Endodermal cell (in vitro differentiated cells): Measurements from ENCODE around the gene LRRC36. TPM values are rescaled to one million over a fixed set of nuclear protein-coding genes. Genes with fewer than 3 reads are reported as not detected.

Source experiments
- DNase-seq: peaks from one replicate; pipeline ENCODE4 v3.0.0-alpha.2; 2017
- H3K27ac ChIP-seq: 2 replicates; pipeline ENCODE4 v1.5.1; 2013; ENCODE audit warnings: mild to moderate bottlenecking, low read depth, low read length, moderate library complexity
- H3K27me3 ChIP-seq: 2 replicates; pipeline ENCODE4 v1.6.1; 2013; ENCODE audit warnings: mild to moderate bottlenecking, low read length, moderate library complexity; ENCODE audit not compliant: insufficient read depth, control insufficient read depth, poor library complexity, severe bottlenecking
- H3K36me3 ChIP-seq: 2 replicates; pipeline ENCODE4 v1.7.0; 2013; ENCODE audit warnings: mild to moderate bottlenecking, low read length, moderate library complexity; ENCODE audit not compliant: control insufficient read depth, insufficient read depth
- H3K4me1 ChIP-seq: one replicate; pipeline ENCODE4 v1.7.0; 2013; ENCODE audit warnings: low read length; ENCODE audit not compliant: control insufficient read depth, insufficient read depth
- H3K4me3 ChIP-seq: 2 replicates; pipeline ENCODE4 v1.5.1; 2013; ENCODE audit warnings: mild to moderate bottlenecking, low read length, moderate library complexity
- H3K9ac ChIP-seq: 2 replicates; pipeline ENCODE4 v1.6.1; 2013; ENCODE audit warnings: mild to moderate bottlenecking, low read length, moderate library complexity; ENCODE audit not compliant: poor library complexity, severe bottlenecking; ENCODE audit errors: extremely low read depth
- H3K9me3 ChIP-seq: 2 replicates; pipeline ENCODE4 v1.6.1; 2013; ENCODE audit warnings: mild to moderate bottlenecking, low read length, moderate library complexity; ENCODE audit not compliant: control insufficient read depth
- H3K27ac Mint-ChIP-seq: 2 replicates; pipeline ENCODE4 v1.8.0; 2020; ENCODE audit warnings: mixed read lengths
- H3K27me3 Mint-ChIP-seq: 2 replicates; pipeline ENCODE4 v1.8.0; 2021; ENCODE audit warnings: mild to moderate bottlenecking, mixed read lengths; ENCODE audit not compliant: insufficient read depth
- H3K36me3 Mint-ChIP-seq: 2 replicates; pipeline ENCODE4 v1.8.0; 2020; ENCODE audit warnings: low read depth, mixed read lengths
- H3K4me1 Mint-ChIP-seq: 2 replicates; pipeline ENCODE4 v1.8.0; 2020; ENCODE audit warnings: mixed read lengths
- H3K4me3 Mint-ChIP-seq: 2 replicates; pipeline ENCODE4 v1.8.0; 2020; ENCODE audit warnings: mild to moderate bottlenecking, moderate library complexity, mixed read lengths
- H3K9me3 Mint-ChIP-seq: 2 replicates; pipeline ENCODE4 v1.8.0; 2020; ENCODE audit warnings: mild to moderate bottlenecking, mixed read lengths
- WGBS, 2 experiments: methylation state at CpG; one replicate each; pipeline versions ENCODE4 v1.1.5 to v1.1.7; 2013; ENCODE audit warnings: missing lambda C conversion rate in 2 of 2, mixed read lengths in 1 of 2; ENCODE audit not compliant: insufficient coverage in 1 of 2, insufficient read length in 1 of 2; 5-methylcytosine and 5-hydroxymethylcytosine counted together
- total RNA-seq, 2 donors: library from RNA; stranded (reverse); fragmentation: NEBNext Ultra II Directional in 1 of 2; extraction: Animal tissue kit (Norgen Biotek cat#: 25700) in 1 of 2; gene quantifications; 2 replicates in 1 of 2; 3 replicates in 1 of 2; pipeline ENCODE4 v1.2.1, GENCODE V29; 2021
- TF ChIP-seq, protein P1 (sequence below): fragments of 200-600 bp; sonication (generic); conservative IDR thresholded peaks from 2 replicates; pipeline ENCODE4 v1.5.0; 2021; ENCODE audit warnings: antibody characterized with exemption, mild to moderate bottlenecking

LRRC36 gene
- total RNA-seq, 2 donors from 2014 or later = 0.73 TPM; not detected in 1

DNA sequence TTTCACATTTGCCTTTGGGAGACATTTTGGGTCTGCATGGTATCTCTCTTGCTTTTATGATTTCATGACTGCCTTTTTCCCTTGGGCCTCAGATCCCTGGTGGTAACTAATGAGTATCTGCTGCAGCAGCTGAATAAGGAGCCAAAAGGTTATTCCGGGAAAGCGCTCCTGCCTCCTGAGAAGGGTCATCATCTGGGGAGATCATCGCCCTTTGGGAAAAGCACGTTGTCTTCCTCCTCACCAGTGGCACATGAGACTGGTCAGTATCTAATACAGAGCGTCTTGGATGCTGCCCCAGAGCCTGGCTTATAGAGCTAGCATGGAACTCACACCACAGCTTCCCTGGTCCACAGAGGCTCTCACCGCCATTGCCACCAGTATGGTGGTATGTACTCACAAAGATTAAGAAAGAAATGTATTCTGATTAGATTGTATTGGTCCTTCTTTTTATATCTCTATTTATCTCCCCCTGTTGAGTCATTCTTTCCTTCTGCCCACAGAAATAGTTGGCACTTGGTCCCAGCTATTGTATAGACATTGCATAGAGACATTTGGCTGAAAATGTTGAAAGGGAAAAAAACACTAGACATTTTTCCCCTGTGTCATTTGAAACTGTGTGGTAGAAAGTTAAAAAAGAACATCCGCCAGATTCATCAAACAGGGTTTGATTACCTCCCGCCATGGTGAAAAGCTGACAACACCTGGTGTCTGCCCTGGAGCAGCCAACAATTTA is 58.3 kb downstream of the LRRC36 start:
- 89 to 96% methylated on average over 6 to 7 of the region's 8 CpGs for WGBS, 2 experiments
- no peak overlapping the region for H3K4me3 ChIP-seq
- H3K36me3 Mint-ChIP-seq = no peaks in the 10 kb centered on the region
- no peak for DNase-seq
- H3K9ac ChIP-seq = no peak overlapping the region
- H3K27me3 Mint-ChIP-seq = peaks cover 25% of the 10 kb centered on the region
- H3K36me3 ChIP-seq = no peaks in the 10 kb centered on the region
- no peaks in the 10 kb centered on the region for H3K4me1 ChIP-seq
- H3K27ac ChIP-seq = no peak overlapping the region
- H3K27me3 ChIP-seq = no peaks in the 10 kb centered on the region
- H3K9me3 Mint-ChIP-seq = no peaks in the 10 kb centered on the region
- no peaks in the 10 kb centered on the region for H3K9me3 ChIP-seq
- no peaks in the 10 kb centered on the region for H3K4me1 Mint-ChIP-seq
- H3K4me3 Mint-ChIP-seq = no peak overlapping the region
- no peak overlapping the region for H3K27ac Mint-ChIP-seq
- TF ChIP-seq, protein P1, sequence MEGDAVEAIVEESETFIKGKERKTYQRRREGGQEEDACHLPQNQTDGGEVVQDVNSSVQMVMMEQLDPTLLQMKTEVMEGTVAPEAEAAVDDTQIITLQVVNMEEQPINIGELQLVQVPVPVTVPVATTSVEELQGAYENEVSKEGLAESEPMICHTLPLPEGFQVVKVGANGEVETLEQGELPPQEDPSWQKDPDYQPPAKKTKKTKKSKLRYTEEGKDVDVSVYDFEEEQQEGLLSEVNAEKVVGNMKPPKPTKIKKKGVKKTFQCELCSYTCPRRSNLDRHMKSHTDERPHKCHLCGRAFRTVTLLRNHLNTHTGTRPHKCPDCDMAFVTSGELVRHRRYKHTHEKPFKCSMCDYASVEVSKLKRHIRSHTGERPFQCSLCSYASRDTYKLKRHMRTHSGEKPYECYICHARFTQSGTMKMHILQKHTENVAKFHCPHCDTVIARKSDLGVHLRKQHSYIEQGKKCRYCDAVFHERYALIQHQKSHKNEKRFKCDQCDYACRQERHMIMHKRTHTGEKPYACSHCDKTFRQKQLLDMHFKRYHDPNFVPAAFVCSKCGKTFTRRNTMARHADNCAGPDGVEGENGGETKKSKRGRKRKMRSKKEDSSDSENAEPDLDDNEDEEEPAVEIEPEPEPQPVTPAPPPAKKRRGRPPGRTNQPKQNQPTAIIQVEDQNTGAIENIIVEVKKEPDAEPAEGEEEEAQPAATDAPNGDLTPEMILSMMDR = no peak

DNA sequence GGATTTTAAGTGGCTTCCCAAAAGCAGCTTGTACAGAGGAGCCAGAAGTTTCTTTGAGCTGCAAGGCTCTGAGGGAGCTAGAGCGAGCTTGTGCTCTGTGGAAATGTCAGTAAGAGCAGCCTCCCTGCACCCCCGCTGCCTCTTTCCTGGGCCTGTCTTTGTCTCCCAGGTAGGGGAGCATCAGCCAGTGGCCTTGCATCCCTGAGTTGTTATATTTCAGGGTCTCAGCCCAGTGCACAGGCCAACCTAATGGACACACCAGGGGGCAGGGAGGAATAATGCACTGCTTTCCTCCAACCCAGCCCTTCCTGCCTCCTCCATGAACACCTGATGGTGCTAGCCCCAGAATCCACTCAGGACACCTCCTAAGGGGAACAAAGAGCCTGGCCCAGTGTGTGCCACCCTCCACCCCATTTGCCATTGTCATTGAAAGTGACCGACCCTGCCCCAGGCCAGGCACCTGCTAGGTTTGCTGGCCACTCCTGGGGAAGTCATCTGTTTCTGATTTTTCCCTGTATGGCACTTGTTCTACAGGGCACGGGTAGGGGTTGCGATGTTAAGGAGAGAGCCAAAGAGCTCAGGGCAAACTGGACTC is 60.3 kb downstream of the LRRC36 start:
- Mint-ChIP-seq H3K9me3 (no peaks in the 10 kb centered on the region), H3K27ac (no peak overlapping the region), H3K36me3 (no peaks in the 10 kb centered on the region), H3K4me3 (no peak overlapping the region), H3K4me1 (no peaks in the 10 kb centered on the region), H3K27me3 (peaks cover 41% of the 10 kb centered on the region)
- Histone ChIP-seq H3K27ac (no peak overlapping the region), H3K9ac (no peak overlapping the region), H3K9me3 (no peaks in the 10 kb centered on the region), H3K27me3 (peaks cover 3% of the 10 kb centered on the region), H3K4me1 (no peaks in the 10 kb centered on the region), H3K4me3 (no peak overlapping the region), H3K36me3 (no peaks in the 10 kb centered on the region)
- 86 to 91% methylated on average over 4 to 5 of the region's 5 CpGs for WGBS, 2 experiments
- TF ChIP-seq, protein P1 = no peak
- no peak for DNase-seq

DNA sequence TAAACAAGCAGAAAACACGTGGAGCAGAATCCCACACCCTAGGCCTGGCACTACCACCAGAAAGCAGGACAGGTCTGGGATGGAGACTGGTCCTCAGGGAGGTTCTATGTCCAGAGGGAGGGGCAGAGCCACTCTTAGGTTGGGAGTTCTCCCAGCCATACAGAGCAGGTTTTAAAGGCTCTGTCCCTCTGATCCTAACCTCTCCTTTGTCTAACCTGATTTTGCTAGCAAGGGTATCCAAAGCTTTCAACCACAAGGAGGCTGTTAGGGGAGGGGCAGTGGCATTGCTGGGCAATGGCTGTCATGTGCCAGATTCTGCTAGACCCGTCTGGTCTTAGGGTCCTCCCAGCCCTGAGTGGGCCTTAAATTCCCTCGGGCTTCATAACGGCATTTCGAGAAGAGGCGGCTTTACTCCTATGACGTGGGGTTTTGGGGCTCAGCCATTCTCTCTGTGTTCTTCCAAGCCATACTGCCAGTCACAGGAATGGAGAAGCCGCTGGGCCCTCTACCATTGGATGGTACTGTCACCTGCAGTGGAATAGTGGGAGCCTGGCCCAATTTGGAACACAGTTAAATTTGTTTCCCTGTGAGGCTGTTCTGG is 61.0 kb downstream of the LRRC36 start:
- 81 to 84% methylated on average over 7 to 8 of the region's 8 CpGs for WGBS, 2 experiments
- H3K9me3 ChIP-seq = no peaks in the 10 kb centered on the region

More for the DNA sequence above, 61.0 kb downstream of the LRRC36 start:
- H3K36me3 ChIP-seq = no peaks in the 10 kb centered on the region
- no peaks in the 10 kb centered on the region for H3K4me1 Mint-ChIP-seq
- no peak overlapping the region for H3K9ac ChIP-seq
- H3K27me3 ChIP-seq = peaks cover 9% of the 10 kb centered on the region
- H3K27ac ChIP-seq = no peak overlapping the region
- no peak overlapping the region for H3K27ac Mint-ChIP-seq
- H3K27me3 Mint-ChIP-seq = peaks cover 44% of the 10 kb centered on the region
- TF ChIP-seq, protein P1 = no peak
- H3K9me3 Mint-ChIP-seq = no peaks in the 10 kb centered on the region
- peaks cover under 1% of the 10 kb centered on the region for H3K4me1 ChIP-seq
- H3K4me3 ChIP-seq = no peak overlapping the region
- H3K4me3 Mint-ChIP-seq = no peak overlapping the region
- no peaks in the 10 kb centered on the region for H3K36me3 Mint-ChIP-seq
- DNase-seq = no peak
